ENCODE data around the gene MCM8. TPM values are rescaled to one million over a fixed set of nuclear protein-coding genes. Genes with fewer than 3 reads are reported as not detected.

The MCM8 gene
- total and polyA plus RNA-seq, 9 of the 15 experiments (the other 6 are each of a cell fraction or from before 2014, with no cell fraction given), result 4.5 to 43.8 (median 25.4) TPM

DNA sequence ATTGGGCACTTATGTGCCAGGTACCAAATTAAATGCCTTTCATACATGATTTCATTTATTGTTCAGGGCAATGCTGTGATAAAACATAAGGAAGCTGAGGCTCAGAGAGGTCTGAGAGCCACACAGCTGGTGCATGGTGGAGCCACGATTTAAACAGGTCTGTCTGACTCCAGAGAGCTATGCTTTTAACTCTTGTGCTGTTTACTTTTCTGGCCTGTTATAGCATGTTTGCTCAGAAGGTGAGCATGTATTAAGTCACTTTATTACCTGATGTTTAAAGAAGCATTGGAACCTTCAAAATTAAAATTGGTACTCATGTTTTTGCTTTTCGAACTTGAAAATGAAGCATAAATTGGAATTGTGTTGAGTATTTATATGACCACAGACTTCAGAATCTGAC lies 26.8 kb downstream of the MCM8 start:
- no peak overlapping the region for H2AFZ ChIP-seq (ENCODE audit: low read depth, low read length)
- FAIRE-seq (no peak), DNase-seq (ENCODE audit: extremely low read depth in 1 of 4, low spot score in 3 of 4) (no peak), ATAC-seq (no peak)
- H3K4me1 ChIP-seq (replicated peaks in 1 of 2; ENCODE audit: control insufficient read depth in 2 of 2, insufficient read depth in 2 of 2, low read length in 2 of 2), result no peaks in the 10 kb centered on the region
- no peaks in the 10 kb centered on the region for H3K79me2 ChIP-seq (ENCODE audit: control insufficient read depth, insufficient read depth, low read length)
- peaks cover 72% of the 10 kb centered on the region for H3K36me3 ChIP-seq (ENCODE audit: control insufficient read depth, insufficient read depth, low read length)
- no peaks in the 10 kb centered on the region for H3K9me3 ChIP-seq (replicated peaks; ENCODE audit: control insufficient read depth, insufficient read depth, low read depth, low read length)
- no peak overlapping the region for H3K27ac ChIP-seq (ENCODE audit: extremely low read depth, low read depth, low read length)
- no TSS peak for BruUV-seq (replicated peaks)
- CTCF ChIA-PET (ENCODE audit: low intra/inter-chr PET ratio), result no interaction called here
- no peaks in the 10 kb centered on the region for H4K20me1 ChIP-seq (replicated peaks; ENCODE audit: control insufficient read depth, insufficient read depth, low read length)
- in situ Hi-C loops (cut with MboI) (no loop called here), intact Hi-C loops (cut with micrococcal nuclease) (no loop called here)
- no peak overlapping the region for H3K4me2 ChIP-seq (ENCODE audit: insufficient read depth, low read length)
- no peaks in the 10 kb centered on the region for H3K27me3 ChIP-seq (ENCODE audit: control insufficient read depth in 2 of 2, insufficient read depth in 2 of 2, low read length in 2 of 2)
- H3K4me3 ChIP-seq, result no peak overlapping the region
- H3K9ac ChIP-seq (ENCODE audit: insufficient read depth in 1 of 2, low read depth in 2 of 2, low read length in 2 of 2), result no peak overlapping the region
- POLR2A ChIA-PET, result interaction anchor here (0.6 kb wide), 1 partner anchor 92 kb away, joined by 3 read pairs; no protein-coding TSS in a partner anchor
- H3K9me1 ChIP-seq (ENCODE audit: control insufficient read depth, insufficient read depth, low read length), result no peaks in the 10 kb centered on the region
- WGBS (ENCODE audit: insufficient coverage, low coverage, missing lambda C conversion rate), result 77% methylated on average over 2 of the region's 2 CpGs
- TF ChIP-seq, protein P1, sequence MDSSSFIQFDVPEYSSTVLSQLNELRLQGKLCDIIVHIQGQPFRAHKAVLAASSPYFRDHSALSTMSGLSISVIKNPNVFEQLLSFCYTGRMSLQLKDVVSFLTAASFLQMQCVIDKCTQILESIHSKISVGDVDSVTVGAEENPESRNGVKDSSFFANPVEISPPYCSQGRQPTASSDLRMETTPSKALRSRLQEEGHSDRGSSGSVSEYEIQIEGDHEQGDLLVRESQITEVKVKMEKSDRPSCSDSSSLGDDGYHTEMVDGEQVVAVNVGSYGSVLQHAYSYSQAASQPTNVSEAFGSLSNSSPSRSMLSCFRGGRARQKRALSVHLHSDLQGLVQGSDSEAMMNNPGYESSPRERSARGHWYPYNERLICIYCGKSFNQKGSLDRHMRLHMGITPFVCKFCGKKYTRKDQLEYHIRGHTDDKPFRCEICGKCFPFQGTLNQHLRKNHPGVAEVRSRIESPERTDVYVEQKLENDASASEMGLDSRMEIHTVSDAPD (CRISPR knock-in tag; IDR thresholded peaks at IDR 0.05), result no peak
- TF ChIP-seq, protein P2, sequence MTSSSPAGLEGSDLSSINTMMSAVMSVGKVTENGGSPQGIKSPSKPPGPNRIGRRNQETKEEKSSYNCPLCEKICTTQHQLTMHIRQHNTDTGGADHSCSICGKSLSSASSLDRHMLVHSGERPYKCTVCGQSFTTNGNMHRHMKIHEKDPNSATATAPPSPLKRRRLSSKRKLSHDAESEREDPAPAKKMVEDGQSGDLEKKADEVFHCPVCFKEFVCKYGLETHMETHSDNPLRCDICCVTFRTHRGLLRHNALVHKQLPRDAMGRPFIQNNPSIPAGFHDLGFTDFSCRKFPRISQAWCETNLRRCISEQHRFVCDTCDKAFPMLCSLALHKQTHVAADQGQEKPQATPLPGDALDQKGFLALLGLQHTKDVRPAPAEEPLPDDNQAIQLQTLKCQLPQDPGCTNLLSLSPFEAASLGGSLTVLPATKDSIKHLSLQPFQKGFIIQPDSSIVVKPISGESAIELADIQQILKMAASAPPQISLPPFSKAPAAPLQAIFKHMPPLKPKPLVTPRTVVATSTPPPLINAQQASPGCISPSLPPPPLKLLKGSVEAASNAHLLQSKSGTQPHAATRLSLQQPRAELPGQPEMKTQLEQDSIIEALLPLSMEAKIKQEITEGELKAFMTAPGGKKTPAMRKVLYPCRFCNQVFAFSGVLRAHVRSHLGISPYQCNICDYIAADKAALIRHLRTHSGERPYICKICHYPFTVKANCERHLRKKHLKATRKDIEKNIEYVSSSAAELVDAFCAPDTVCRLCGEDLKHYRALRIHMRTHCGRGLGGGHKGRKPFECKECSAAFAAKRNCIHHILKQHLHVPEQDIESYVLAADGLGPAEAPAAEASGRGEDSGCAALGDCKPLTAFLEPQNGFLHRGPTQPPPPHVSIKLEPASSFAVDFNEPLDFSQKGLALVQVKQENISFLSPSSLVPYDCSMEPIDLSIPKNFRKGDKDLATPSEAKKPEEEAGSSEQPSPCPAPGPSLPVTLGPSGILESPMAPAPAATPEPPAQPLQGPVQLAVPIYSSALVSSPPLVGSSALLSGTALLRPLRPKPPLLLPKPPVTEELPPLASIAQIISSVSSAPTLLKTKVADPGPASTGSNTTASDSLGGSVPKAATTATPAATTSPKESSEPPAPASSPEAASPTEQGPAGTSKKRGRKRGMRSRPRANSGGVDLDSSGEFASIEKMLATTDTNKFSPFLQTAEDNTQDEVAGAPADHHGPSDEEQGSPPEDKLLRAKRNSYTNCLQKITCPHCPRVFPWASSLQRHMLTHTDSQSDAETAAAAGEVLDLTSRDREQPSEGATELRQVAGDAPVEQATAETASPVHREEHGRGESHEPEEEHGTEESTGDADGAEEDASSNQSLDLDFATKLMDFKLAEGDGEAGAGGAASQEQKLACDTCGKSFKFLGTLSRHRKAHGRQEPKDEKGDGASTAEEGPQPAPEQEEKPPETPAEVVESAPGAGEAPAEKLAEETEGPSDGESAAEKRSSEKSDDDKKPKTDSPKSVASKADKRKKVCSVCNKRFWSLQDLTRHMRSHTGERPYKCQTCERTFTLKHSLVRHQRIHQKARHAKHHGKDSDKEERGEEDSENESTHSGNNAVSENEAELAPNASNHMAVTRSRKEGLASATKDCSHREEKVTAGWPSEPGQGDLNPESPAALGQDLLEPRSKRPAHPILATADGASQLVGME (CRISPR knock-in tag; IDR thresholded peaks at IDR 0.05), result no peak
- TF ChIP-seq ELF1 (tag; IDR thresholded peaks at IDR 0.05), result no peak
- TF ChIP-seq, protein P3, sequence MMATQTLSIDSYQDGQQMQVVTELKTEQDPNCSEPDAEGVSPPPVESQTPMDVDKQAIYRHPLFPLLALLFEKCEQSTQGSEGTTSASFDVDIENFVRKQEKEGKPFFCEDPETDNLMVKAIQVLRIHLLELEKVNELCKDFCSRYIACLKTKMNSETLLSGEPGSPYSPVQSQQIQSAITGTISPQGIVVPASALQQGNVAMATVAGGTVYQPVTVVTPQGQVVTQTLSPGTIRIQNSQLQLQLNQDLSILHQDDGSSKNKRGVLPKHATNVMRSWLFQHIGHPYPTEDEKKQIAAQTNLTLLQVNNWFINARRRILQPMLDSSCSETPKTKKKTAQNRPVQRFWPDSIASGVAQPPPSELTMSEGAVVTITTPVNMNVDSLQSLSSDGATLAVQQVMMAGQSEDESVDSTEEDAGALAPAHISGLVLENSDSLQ (IDR thresholded peaks at IDR 0.05), result no peak
- TF ChIP-seq, protein P4, sequence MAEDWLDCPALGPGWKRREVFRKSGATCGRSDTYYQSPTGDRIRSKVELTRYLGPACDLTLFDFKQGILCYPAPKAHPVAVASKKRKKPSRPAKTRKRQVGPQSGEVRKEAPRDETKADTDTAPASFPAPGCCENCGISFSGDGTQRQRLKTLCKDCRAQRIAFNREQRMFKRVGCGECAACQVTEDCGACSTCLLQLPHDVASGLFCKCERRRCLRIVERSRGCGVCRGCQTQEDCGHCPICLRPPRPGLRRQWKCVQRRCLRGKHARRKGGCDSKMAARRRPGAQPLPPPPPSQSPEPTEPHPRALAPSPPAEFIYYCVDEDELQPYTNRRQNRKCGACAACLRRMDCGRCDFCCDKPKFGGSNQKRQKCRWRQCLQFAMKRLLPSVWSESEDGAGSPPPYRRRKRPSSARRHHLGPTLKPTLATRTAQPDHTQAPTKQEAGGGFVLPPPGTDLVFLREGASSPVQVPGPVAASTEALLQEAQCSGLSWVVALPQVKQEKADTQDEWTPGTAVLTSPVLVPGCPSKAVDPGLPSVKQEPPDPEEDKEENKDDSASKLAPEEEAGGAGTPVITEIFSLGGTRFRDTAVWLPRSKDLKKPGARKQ (CRISPR knock-in tag; IDR thresholded peaks at IDR 0.05), result no peak
- TF ChIP-seq, protein P5, sequence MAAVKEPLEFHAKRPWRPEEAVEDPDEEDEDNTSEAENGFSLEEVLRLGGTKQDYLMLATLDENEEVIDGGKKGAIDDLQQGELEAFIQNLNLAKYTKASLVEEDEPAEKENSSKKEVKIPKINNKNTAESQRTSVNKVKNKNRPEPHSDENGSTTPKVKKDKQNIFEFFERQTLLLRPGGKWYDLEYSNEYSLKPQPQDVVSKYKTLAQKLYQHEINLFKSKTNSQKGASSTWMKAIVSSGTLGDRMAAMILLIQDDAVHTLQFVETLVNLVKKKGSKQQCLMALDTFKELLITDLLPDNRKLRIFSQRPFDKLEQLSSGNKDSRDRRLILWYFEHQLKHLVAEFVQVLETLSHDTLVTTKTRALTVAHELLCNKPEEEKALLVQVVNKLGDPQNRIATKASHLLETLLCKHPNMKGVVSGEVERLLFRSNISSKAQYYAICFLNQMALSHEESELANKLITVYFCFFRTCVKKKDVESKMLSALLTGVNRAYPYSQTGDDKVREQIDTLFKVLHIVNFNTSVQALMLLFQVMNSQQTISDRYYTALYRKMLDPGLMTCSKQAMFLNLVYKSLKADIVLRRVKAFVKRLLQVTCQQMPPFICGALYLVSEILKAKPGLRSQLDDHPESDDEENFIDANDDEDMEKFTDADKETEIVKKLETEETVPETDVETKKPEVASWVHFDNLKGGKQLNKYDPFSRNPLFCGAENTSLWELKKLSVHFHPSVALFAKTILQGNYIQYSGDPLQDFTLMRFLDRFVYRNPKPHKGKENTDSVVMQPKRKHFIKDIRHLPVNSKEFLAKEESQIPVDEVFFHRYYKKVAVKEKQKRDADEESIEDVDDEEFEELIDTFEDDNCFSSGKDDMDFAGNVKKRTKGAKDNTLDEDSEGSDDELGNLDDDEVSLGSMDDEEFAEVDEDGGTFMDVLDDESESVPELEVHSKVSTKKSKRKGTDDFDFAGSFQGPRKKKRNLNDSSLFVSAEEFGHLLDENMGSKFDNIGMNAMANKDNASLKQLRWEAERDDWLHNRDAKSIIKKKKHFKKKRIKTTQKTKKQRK (IDR thresholded peaks at IDR 0.05; ENCODE audit: borderline replicate concordance, low read depth, low read length), result no peak
- TF ChIP-seq PTBP1 (IDR thresholded peaks at IDR 0.05; ENCODE audit: low read depth, low read length), result no peak
